OCI-M1 (cell line): Measurements from ENCODE around the gene CYP4F8.
A peak's percentile ranks its signal among the peaks of the same experiment; 100 is the strongest.

Source experiments
- DNase-seq: peaks from one replicate; lab custom pipeline; 2025; lab: John Stamatoyannopoulos, UW

The CYP4F8 gene

GRCh38 chr19:15616627-15617270 lies 1.7 kb downstream of the CYP4F8 start:
- no peak for DNase-seq

DNA sequence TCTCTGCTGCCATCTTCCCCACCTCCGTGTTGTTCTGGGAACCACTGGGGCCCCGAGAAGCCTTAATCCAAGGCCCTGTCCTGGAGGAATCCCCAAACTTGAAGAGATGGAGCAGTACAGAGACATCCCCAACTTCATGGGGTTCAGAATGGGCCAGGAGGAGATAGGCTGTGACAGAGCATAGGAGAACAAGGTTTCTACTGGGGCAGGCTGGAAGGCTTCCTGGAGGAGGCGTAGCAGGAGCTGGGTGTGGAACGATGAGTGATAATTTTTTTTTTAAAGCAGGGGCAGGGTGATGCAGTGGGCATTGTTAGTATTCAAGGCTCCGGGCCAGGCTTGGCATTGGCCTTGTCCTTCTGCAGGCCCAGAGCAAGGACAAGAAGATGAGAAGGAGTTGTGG lies 3.3 kb downstream of the CYP4F8 start:
- no peak for DNase-seq

DNA sequence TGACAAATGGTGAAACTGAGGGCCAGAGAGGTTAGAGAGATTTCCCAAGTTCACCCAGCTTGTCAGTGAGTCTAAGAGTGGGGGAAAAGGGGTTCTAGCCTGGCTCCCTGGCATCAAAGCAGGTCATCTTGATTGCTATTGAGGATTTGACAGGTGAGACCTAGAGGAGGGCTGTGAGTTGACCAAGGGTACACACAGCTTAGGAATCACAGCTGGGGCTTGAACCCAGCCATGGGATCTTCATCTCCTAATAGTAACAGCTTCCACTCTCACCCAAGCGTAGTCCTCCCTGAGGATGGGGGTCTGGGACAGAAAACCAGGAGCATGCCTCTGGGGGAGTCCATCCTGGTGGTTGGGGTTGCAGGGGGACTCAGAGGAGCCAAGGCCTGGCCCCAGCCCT lies 6.8 kb downstream of the CYP4F8 start:
- no peak for DNase-seq

GRCh38 chr19:15622991-15623390 lies 8.0 kb downstream of the CYP4F8 start:
- no peak for DNase-seq

DNA sequence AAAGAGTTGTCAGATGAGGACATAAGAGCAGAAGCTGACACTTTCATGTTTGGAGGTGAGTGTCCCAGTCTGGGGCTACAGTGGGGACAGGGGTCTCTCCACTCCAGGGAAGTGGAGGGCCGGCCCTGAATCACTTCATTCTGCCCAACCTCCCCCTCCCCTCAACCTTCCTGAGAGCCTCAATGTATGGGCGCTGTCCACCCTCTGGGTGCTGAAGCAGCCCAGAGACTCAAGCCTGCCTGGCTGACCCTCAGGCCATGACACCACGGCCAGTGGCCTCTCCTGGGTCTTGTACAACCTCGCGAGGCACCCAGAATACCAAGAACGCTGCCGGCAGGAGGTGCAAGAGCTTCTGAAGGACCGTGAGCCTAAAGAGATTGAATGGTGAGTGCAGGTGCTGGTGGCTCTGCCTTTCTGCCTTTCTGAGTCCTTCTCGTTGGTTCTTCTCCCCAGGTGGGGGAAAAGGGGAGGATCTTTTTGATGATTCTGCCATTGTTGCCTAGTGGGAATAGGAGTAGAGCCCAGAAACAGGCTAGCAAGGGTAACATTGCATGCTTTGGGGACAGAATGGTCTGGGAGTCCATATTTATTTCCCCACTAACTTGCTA lies 8.8 kb downstream of the CYP4F8 start:
- peak; percentile 15 for DNase-seq

GRCh38 chr19:15628236-15629002 lies 13.4 kb downstream of the CYP4F8 start:
- no peak for DNase-seq

GRCh38 chr19:15629003-15629880 lies 14.2 kb downstream of the CYP4F8 start:
- DNase-seq, result peak; percentile 68

- peak; percentile 45 for DNase-seq
Observed at GRCh38 chr19:15631817-15632216, 16.8 kb downstream of the CYP4F8 start.

DNA sequence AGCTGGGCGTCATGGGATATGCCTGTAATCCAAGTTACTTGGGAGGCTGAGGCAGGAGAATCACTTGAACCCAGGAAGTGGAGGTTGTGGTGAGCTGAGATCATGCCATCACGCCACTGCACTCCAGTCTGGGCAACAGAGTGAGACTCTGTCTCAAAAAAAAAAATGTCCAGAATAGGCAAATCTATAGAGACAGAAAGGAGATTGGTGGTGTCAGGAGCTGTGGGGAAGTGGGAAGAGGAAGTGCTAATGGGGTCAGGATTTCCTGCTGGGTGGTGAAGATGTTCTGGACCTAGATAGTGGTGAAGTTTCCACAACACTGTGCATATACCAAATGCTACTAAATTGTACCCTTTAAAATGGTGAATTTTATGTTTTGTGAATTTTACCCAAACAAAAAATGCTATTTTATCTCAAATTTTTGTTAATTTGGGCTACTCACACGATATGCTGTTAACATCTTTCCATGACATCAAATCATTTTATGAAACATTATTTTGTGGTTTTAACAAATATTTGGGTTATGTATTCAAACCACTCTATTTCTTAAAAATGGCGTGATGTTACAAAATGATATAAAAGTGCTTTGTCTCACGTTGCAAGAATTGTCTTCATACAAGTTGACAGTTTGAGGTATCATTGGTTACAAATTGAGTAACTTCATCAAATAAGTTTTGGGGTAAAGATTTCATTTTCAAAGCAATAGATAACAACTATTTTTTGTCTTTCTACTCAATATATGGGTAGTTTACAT lies 18.2 kb downstream of the CYP4F8 start:
- DNase-seq, result no peak

DNA sequence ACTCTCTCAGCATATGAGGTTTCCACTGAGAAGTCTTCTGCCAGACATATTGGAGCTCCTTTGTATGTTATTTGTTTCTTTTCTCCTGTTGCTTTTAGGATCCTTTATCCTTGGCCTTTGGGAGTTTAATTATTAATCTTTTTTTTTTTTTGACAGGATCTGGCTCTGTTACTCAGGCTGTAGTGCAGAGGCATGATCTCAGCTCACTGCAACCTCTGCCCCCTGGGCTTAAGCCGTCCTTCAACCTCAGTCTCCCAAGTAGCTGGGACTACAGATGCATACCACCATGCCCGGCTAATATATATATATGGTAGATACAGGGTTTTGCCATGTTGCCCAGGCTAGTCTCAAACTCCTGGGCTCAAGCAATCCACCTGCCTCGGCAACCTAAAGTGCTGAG lies 19.1 kb downstream of the CYP4F8 start:
- no peak for DNase-seq

DNA sequence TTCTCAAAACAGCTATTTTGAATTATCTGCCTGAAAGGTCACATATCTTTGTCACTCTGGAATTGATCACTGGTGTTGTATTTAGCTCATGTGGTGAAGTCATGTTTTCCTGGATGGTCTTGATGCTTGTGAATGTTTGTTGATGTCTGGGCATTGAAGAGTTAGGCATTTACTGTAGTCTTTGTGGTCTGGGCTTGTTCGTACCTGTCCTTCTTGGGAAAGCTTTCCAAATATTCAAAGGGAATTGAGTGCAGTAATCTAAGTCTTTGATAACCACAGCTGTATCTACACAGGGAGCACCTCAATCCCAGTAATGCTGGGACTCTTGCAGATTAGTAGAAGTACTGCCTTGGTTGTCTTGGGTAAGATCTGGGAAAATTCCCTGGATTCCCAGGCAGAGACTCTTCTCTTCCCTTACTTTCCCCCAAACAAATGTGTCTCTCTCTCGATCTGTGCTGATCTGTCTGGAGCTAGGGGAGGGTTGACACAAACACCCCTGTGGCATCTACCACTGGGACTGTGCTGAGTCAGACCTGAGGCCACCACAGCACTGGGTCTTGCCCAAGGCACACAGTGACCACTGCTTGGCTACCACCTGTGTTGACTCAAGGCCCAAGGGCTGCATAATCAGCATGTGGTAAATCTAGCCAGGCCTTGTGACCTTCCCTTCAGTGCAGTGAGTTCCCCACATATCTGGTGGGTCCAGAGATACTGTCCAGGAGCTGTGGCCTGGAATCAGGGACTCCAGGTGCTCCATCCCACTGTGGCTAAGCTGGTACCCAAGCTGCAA lies 20.2 kb downstream of the CYP4F8 start:
- no peak for DNase-seq

DNA sequence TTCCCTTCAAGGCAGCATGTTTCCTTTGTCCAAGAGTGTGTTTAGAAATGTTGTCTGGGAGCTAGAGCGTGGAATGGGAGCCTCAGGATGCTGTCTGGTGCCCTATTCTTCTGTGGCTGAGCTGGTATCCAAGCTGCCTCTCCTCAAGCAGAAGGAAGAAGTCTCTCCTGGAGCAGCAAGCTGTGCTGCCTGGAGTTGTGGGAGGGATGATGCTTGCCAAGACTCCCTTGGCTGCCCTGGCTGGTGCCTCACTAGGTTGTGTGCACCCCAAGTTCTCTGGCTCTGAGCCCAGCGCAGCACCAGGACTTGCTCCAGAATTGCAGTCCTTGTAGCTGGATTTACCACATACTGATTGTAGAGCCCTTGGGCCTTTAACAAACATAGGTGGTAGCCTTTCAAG lies 21.0 kb downstream of the CYP4F8 start:
- DNase-seq, result no peak

DNA sequence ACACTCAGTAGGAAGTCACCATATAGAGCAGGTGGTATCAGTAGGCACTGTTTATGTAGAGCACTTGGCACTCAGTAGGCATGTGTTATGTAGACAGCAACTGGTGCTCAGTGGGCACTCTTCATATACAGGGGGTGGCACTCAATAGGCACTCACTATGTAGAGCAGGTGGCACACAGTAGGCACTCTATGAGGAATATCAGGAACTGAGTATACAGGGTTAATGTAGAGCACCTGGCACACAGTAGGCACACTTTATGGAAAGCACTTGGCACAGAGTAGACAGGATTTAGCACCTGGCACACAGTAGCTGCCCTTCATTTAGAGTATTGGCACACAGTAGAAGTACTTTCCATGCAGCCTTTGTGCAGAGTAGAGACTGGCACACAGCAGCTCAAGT lies 24.6 kb downstream of the CYP4F8 start:
- DNase-seq, result no peak

GRCh38 chr19:15640294-15640903 lies 25.4 kb downstream of the CYP4F8 start, which contains the start of gene CYP4F3:
TSS of gene CYP4F3 (plus strand) at chr19:15640897. CDS start at chr19:15641416, 519 bp downstream.
- DNase-seq, result peak; percentile 61

GRCh38 chr19:15640904-15641597 lies 26.0 kb downstream of the CYP4F8 start:
- DNase-seq, result no peak

GRCh38 chr19:15641901-15642491 lies 27.0 kb downstream of the CYP4F8 start:
- DNase-seq, result peak; percentile 1

- no peak for DNase-seq
Observed at GRCh38 chr19:15642807-15643206, 27.8 kb downstream of the CYP4F8 start.

DNA sequence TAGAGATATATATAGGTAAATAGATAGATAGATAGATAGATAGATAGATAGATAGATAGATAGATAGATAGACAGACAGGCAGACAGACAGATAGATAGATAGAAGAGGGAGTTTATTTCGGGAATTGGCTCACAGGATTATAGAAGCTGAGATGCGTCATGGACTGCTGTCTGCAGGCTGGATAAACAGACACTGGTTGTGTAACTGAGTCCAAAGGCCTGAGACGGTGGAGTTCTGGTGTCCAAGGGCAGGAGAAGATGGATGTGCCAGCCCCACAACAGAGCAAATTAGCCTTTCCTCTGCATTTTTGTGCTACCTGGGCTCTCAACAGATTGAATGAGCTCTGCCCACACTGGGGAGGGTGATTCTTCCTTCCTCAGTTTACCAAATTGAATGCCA lies 28.4 kb downstream of the CYP4F8 start:
- no peak for DNase-seq

DNA sequence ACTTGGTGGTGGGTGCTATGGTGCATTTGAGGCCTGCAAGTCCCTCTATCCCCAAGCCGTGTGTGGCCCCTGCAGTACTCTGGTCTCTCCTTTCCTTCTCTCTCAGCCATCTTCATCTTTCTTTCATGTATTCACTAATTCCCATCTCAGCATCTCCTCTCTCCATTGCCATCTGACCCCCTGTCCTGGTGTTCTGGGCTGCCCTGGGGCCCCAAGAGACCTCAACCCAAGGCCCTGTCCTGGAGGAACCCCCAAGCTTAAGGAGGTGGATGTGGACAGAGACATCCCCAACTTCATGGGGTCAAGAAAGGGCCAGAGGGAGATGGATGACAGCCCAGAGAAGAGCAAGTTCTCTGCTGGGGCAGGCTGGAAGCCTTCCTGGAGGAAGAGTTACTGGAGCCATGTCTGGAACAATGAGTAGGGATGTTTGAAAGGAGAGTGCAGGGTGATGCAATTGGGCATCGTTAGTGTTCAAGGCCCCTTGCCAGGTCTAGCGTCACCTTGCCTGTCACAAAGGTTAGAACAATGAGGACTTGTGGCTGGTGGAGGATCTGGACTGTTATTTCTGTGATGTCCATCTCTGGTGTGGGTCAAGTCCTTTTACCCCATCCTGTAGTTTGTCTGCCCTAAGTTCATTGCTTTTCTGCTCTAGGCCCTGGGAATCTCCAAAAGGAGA lies 29.2 kb downstream of the CYP4F8 start:
- no peak for DNase-seq
